C4-2B (cell line): ENCODE data around the gene PIP5K1A.

Experiments
- ZFX ChIP-seq: fragments of 450-650 bp; IDR thresholded peaks from 2 replicates; pipeline ENCODE4 v1.6.1; 2017
- TF ChIP-seq, protein P1 (sequence below): fragments of 450-650 bp; conservative IDR thresholded peaks from 2 replicates; pipeline ENCODE4 v1.5.1; 2017; ENCODE audit warnings: mild to moderate bottlenecking

DNA sequence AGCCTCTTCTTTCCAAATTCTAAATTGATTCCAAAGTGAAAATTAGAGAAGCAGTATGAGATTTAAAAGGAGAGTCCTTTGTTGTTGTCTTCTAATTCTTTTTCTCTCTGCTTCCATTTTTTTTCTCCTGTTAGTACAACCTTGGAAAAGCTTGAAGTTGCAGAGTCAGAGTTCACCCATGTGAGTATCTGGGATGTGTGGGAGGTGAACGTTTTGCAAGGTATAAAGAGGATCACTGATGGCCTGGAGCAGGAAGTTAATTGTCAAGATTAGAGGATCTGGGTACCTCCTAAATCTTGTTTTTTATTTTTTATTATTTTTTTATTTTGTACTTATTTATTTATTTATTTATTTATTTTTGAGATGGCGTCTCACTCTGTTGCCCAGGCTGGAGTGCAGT is 48.4 kb downstream of the PIP5K1A start:
- TF ChIP-seq, protein P1, sequence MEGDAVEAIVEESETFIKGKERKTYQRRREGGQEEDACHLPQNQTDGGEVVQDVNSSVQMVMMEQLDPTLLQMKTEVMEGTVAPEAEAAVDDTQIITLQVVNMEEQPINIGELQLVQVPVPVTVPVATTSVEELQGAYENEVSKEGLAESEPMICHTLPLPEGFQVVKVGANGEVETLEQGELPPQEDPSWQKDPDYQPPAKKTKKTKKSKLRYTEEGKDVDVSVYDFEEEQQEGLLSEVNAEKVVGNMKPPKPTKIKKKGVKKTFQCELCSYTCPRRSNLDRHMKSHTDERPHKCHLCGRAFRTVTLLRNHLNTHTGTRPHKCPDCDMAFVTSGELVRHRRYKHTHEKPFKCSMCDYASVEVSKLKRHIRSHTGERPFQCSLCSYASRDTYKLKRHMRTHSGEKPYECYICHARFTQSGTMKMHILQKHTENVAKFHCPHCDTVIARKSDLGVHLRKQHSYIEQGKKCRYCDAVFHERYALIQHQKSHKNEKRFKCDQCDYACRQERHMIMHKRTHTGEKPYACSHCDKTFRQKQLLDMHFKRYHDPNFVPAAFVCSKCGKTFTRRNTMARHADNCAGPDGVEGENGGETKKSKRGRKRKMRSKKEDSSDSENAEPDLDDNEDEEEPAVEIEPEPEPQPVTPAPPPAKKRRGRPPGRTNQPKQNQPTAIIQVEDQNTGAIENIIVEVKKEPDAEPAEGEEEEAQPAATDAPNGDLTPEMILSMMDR, result no peak
- no peak for TF ChIP-seq ZFX
